Astrocyte of the spinal cord (primary cell): ENCODE measurements around the gene IKZF3.

Source experiments
- DNase-seq: peaks from one replicate; pipeline ENCODE4 v3.0.0; 2011; ENCODE audit warnings: low read depth, low spot score
- H3K4me3 ChIP-seq: 2 replicates; pipeline ENCODE4 v1.5.1; 2011; ENCODE audit warnings: low read depth, mild to moderate bottlenecking, low read length, moderate library complexity
- in situ Hi-C: cut with HindIII; loops from 2 replicates; pipeline ENCODE4 v1.10.0; 2017; ENCODE audit warnings: low sequenced_read_pairs
- TF ChIP-seq, protein P1 (sequence below): IDR thresholded peaks from 2 replicates; pipeline ENCODE4 v1.5.1; 2012; ENCODE audit warnings: low read depth, mild to moderate bottlenecking, low read length, inconsistent platforms

Gene IKZF3

DNA sequence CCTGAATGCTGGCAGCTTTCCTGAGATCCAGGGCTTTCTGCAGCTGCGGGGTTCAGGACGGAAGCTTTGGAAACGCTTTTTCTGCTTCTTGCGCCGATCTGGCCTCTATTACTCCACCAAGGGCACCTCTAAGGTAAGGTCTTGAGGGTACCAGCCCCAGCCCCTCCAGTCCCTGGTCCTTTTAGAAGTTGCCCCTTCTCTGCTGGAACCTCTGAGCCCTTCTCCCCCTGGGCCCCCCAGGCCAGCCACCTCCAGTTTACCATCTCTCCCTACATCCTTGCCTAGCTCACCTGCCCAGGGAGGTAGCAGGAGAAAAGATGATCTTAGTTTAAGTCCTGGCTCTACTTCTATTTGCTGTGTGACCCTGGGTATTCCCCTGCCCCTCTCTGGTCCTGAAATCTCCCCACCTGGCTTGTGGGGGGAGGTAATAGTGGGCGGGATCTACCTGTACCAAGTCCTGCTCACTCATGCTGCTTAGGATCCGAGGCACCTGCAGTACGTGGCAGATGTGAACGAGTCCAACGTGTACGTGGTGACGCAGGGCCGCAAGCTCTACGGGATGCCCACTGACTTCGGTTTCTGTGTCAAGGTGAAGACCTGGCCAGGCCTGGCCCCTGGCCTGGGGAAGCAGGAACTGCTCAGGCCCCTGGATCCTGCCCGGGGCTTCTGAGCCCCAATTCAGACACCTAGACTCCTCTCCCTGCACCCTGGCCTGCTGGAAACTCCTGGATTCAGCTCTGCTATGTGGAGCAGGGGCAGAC is 119.9 kb downstream of the IKZF3 start:
- H3K4me3 ChIP-seq, result no peak overlapping the region
- TF ChIP-seq, protein P1, sequence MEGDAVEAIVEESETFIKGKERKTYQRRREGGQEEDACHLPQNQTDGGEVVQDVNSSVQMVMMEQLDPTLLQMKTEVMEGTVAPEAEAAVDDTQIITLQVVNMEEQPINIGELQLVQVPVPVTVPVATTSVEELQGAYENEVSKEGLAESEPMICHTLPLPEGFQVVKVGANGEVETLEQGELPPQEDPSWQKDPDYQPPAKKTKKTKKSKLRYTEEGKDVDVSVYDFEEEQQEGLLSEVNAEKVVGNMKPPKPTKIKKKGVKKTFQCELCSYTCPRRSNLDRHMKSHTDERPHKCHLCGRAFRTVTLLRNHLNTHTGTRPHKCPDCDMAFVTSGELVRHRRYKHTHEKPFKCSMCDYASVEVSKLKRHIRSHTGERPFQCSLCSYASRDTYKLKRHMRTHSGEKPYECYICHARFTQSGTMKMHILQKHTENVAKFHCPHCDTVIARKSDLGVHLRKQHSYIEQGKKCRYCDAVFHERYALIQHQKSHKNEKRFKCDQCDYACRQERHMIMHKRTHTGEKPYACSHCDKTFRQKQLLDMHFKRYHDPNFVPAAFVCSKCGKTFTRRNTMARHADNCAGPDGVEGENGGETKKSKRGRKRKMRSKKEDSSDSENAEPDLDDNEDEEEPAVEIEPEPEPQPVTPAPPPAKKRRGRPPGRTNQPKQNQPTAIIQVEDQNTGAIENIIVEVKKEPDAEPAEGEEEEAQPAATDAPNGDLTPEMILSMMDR, result no peak
- DNase-seq, result no peak
- in situ Hi-C loops, result no loop called here

DNA sequence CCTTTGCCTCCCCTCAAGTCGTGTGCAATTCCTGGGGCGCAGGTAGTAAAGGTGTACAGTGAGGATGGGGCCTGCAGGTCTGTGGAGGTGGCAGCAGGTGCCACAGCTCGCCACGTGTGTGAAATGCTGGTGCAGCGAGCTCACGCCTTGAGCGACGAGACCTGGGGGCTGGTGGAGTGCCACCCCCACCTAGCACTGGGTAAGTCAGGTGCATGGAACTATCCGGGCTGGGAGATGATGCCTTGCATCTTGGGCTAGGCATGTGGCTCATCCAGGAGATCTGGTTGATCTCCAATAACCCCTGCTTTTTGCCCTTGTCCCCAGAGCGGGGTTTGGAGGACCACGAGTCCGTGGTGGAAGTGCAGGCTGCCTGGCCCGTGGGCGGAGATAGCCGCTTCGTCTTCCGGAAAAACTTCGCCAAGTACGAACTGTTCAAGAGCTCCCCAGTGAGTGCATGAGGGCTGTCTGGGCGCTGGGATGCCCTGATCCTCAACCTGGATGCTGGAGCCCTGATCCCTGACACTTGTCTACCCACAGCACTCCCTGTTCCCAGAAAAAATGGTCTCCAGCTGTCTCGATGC is 121.2 kb downstream of the IKZF3 start:
- H3K4me3 ChIP-seq, result no peak overlapping the region
- TF ChIP-seq, protein P1, result no peak
- in situ Hi-C loops, result no loop called here
- DNase-seq, result no peak

DNA sequence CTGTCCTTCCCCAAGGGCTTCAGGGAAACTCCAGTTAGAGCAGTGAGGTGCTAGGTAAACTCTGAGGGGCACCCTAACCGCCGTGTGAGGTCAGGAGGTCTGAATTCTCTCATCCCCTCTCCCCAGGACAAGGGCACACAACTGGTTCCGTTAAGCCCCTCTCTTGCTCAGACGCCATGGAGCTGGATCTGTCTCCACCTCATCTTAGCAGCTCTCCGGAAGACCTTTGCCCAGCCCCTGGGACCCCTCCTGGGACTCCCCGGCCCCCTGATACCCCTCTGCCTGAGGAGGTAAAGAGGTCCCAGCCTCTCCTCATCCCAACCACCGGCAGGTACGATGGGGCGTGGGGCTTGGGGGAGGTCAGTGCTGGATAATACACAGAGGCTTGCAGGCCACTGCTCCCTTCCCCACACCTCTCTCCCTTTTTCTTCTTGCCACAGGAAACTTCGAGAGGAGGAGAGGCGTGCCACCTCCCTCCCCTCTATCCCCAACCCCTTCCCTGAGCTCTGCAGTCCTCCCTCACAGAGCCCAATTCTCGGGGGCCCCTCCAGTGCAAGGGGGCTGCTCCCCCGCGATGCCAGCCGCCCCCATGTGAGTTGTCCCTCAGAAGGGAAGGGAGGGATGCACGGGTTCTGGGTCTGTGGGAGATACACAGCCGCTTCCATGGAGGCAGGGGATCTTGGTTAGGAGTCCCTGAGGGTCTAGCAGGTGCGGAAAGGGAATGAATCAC is 121.8 kb downstream of the IKZF3 start:
- in situ Hi-C loops, result no loop called here
- DNase-seq, result no peak
- TF ChIP-seq, protein P1, result no peak
- H3K4me3 ChIP-seq, result no peak overlapping the region

DNA sequence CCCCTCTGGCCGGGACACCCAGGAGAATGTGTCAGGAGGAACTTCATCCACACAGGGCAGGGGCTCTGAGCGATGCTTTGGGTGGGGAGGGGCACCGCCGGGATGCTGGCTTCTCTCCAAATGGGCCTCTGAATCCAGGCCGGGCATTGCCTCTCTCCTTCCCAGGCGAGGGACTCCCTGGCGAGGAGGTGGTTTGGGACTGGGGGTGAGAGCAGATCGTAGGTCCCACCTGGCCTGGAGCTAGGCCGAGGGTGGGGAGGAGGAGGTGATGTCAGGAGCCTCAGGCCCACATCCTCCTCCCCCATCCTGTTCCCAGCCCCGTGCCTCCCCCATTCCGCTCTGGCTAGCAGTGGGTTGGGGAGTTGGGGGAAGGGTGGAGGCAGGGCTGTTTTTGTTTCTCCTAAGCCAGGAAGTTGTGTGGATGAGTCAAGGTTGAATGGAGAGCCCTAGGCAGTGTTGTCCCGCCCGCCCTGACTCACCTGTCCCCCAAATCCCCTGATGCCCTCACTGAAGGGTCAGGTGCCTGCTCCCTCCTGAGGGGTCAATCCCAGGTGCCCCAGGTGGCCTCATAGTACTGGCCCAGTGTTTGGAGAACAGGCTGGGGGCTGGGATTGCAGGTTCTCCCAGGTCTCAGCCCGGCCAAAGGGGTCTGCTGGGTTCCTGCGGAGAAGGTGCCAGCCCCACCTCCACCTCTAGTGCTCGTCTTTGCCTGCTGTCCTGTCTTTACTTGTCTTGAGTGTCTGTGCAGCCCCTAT is 123.6 kb downstream of the IKZF3 start:
- TF ChIP-seq, protein P1, result no peak
- H3K4me3 ChIP-seq, result no peak overlapping the region
- DNase-seq, result peak; percentile 32
- in situ Hi-C loops, result no loop called here

DNA sequence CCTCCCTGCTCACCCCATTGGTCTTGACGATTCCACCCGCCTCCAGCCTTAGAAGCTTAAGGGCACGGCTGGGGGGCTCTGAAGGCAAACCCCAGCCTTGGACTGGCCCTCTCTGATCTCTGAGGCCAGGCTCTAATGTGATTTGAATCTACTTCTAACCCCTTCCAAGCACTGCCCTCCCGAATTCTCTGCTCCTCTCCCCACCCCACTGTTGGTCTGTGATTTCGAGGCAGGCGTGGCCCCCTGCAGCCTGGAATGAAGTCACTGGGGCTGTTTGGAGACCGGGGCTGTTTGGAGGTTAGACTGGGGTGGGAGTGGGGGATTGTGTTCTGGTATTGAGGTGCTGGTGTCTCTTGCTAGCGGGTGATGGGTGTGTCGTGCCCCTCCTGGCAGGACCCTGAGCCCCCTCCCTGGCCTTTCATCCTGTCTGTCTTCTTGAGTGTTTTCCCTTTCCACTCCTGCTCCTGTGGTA is 124.2 kb downstream of the IKZF3 start:
- in situ Hi-C loops, result no loop called here
- H3K4me3 ChIP-seq, result no peak overlapping the region
- no peak for DNase-seq
- TF ChIP-seq, protein P1, result peak; percentile 4
